Measurements from ENCODE around the gene OR51I1. TPM values are rescaled to one million over a fixed set of nuclear protein-coding genes. Genes with fewer than 3 reads are reported as not detected.

Gene OR51I1
- total RNA-seq, 1 experiment from 2014 or later, result not detected

DNA sequence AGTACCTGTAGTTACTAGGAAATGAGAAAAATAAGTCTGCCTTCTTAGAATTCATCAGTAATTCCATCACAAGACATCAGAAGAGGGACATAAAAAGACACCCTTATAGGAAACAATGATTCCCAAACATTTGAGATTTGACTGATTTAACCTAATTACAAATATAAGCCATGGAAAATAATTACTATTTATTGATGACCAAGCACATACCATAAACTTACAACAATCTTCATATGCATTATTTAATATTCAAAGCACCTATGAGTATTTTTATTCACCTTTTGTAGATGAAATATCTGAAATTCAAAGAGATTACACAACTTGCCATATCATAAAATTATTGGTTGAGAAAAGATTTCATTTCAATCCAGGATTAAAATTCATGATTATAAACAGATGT is 32.6 kb upstream of the OR51I1 start:
- Mint-ChIP-seq H3K36me3 (peaks cover 3% of the 10 kb centered on the region; the same call in 1 of the 2 replicates), H3K27me3 (ENCODE audit: low read depth) (no peaks in the 10 kb centered on the region; the same call in 1 of the 2 replicates)

GRCh38 chr11:5467527-5467926 is 26.2 kb upstream of the OR51I1 start:
- no peaks in the 10 kb centered on the region for H3K9me3 Mint-ChIP-seq
- no peak for DNase-seq (ENCODE audit: low spot score)
- ChIA-PET CTCF (interaction anchor here (1.7 kb wide), 1 partner anchor 9 kb away, joined by 5 read pairs; no protein-coding TSS in a partner anchor), POLR2A (no interaction called here)
- H3K27ac Mint-ChIP-seq, result no peak overlapping the region
- H3K36me3 Mint-ChIP-seq, result no peaks in the 10 kb centered on the region
- no peaks in the 10 kb centered on the region; the same call in 1 of the 2 replicates for H3K27me3 Mint-ChIP-seq (ENCODE audit: low read depth)
- TF ChIP-seq, protein P1, sequence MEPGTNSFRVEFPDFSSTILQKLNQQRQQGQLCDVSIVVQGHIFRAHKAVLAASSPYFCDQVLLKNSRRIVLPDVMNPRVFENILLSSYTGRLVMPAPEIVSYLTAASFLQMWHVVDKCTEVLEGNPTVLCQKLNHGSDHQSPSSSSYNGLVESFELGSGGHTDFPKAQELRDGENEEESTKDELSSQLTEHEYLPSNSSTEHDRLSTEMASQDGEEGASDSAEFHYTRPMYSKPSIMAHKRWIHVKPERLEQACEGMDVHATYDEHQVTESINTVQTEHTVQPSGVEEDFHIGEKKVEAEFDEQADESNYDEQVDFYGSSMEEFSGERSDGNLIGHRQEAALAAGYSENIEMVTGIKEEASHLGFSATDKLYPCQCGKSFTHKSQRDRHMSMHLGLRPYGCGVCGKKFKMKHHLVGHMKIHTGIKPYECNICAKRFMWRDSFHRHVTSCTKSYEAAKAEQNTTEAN (CRISPR knock-in tag; IDR thresholded peaks at IDR 0.05), result no peak
- no peak for TF ChIP-seq ETV6 (CRISPR knock-in tag; IDR thresholded peaks at IDR 0.05)
- no peak for TF ChIP-seq TEAD1 (CRISPR knock-in tag; IDR thresholded peaks at IDR 0.05)
- no peak for TF ChIP-seq ZNF423 (CRISPR knock-in tag; IDR thresholded peaks at IDR 0.05)
- TF ChIP-seq ZNF671 (CRISPR knock-in tag; IDR thresholded peaks at IDR 0.05), result no peak
- TF ChIP-seq MLX (CRISPR knock-in tag; IDR thresholded peaks at IDR 0.05), result no peak
- H3K4me3 Mint-ChIP-seq, result no peak overlapping the region
- H3K4me1 Mint-ChIP-seq, result peaks cover 7% of the 10 kb centered on the region; the same call in 1 of the 2 replicates
- ATAC-seq, result no peak

More for the DNA sequence above, 32.6 kb upstream of the OR51I1 start:
- Mint-ChIP-seq H3K9me3 (peaks cover 9% of the 10 kb centered on the region), H3K27ac (no peak overlapping the region), H3K4me3 (no peak overlapping the region), H3K4me1 (peaks cover 3% of the 10 kb centered on the region; the same call in 1 of the 2 replicates)
- DNase-seq (ENCODE audit: low spot score), result no peak
- ChIA-PET CTCF (no interaction called here), POLR2A (no interaction called here)
- TF ChIP-seq ZNF281 (CRISPR knock-in tag; IDR thresholded peaks at IDR 0.05) (no peak), HMGXB4 (CRISPR knock-in tag; IDR thresholded peaks at IDR 0.05) (no peak), MYBL2 (CRISPR knock-in tag; IDR thresholded peaks at IDR 0.05) (no peak), GTF2I (CRISPR knock-in tag; conservative IDR thresholded peaks at IDR 0.05) (no peak), MLX (CRISPR knock-in tag; IDR thresholded peaks at IDR 0.05) (no peak), OVOL2 (CRISPR knock-in tag; IDR thresholded peaks at IDR 0.05; ENCODE audit: borderline replicate concordance) (no peak), TEAD4 (CRISPR knock-in tag; IDR thresholded peaks at IDR 0.05) (no peak), ZNF396 (CRISPR knock-in tag; IDR thresholded peaks at IDR 0.05; ENCODE audit: borderline replicate concordance) (no peak)
- TF ChIP-seq, protein P2, sequence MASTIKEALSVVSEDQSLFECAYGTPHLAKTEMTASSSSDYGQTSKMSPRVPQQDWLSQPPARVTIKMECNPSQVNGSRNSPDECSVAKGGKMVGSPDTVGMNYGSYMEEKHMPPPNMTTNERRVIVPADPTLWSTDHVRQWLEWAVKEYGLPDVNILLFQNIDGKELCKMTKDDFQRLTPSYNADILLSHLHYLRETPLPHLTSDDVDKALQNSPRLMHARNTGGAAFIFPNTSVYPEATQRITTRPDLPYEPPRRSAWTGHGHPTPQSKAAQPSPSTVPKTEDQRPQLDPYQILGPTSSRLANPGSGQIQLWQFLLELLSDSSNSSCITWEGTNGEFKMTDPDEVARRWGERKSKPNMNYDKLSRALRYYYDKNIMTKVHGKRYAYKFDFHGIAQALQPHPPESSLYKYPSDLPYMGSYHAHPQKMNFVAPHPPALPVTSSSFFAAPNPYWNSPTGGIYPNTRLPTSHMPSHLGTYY (CRISPR knock-in tag; IDR thresholded peaks at IDR 0.05), result no peak
- TF ChIP-seq, protein P3, sequence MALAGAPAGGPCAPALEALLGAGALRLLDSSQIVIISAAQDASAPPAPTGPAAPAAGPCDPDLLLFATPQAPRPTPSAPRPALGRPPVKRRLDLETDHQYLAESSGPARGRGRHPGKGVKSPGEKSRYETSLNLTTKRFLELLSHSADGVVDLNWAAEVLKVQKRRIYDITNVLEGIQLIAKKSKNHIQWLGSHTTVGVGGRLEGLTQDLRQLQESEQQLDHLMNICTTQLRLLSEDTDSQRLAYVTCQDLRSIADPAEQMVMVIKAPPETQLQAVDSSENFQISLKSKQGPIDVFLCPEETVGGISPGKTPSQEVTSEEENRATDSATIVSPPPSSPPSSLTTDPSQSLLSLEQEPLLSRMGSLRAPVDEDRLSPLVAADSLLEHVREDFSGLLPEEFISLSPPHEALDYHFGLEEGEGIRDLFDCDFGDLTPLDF (CRISPR knock-in tag; IDR thresholded peaks at IDR 0.05), result no peak
- ATAC-seq, result no peak
